Measurements from ENCODE around the gene RPL22.

RPL22 gene

DNA sequence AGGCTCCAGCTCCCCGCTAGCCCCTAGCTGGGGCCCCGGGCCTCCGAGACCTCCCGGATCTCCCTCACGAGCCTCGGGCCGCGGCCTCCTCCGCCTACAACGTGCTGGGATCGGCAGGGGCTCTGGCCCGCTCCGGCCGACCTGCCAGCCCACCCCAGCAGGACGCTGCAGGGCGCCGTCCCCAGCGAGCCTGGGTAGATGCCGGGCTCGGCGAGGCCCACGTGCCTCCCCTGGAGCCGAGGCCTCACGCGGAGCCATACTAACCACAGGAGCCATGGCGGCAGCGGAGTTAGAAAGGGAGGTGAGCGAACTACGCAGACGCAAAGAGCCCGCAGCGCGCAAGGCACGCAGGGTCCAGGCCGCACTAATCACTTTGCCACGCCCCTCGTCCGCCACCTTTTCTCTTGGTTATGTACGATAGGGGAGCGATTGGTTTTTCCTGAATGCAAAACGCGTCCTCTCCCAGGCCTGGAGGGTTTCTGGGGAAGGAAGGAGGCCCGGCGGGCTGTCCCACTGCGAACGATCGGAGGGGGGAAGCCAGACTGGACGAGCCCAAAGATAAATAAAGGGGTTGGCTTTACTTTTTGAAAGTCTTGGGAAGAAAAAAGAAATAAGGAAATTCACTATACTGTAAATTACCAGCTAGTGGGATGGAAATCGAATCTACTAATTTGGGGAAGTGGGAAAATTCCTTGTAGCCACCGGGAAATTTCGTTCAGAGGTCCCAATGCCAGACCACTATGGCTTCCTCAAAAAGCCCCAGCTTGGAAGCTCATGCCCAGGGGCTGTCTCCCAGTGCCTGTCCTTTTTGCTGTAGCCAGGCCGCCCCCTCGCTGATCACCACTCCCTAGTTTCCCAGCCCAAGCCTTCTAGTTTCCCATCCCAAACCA is at the start of gene RPL22:
Gene RPL22, minus strand, starts transcription at position 298 of the 890 bp plus-strand sequence. Its CDS starts 22 bp downstream, at position 276.
- FAIRE-seq: peak; percentile 88
- peak; percentile 97 for DNase-seq (ENCODE audit: low spot score)

DNA sequence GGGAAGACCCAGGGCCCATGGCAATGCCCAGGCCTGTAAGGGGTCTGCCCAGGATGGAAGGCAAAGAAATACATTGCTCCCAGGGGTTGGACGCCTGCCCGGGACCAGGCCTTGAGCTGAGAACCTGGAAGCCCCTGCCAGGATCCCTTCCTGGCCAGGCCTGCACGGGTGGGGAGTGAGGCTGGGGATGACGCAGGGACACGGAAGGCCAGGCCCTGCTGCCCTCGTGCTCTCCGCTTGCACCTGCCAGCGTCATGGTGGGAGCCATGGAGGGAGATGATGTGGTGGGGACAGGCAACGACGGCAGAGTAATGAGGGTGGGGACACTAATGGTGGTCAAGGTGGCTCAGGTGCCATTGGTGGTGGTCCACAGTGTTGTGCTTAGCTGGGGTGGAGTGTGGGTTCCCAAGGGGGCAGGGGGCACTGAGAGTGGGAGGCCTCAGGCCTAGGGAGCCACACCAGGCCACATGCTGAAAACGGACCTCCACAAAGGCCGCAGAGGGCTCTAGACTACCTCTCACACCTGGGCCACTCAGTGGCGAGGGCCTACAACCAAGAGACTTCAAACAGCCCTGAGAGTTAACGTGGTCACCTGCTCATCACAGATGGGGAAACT is 48.9 kb upstream of the RPL22 start:
- DNase-seq (ENCODE audit: low spot score): no peak

GRCh38 chr1:6247651-6248050 is 48.3 kb upstream of the RPL22 start:
- DNase-seq (ENCODE audit: low spot score) (no peak), FAIRE-seq (no peak)

More for the DNA sequence above, 48.9 kb upstream of the RPL22 start:
- no peak for FAIRE-seq

DNA sequence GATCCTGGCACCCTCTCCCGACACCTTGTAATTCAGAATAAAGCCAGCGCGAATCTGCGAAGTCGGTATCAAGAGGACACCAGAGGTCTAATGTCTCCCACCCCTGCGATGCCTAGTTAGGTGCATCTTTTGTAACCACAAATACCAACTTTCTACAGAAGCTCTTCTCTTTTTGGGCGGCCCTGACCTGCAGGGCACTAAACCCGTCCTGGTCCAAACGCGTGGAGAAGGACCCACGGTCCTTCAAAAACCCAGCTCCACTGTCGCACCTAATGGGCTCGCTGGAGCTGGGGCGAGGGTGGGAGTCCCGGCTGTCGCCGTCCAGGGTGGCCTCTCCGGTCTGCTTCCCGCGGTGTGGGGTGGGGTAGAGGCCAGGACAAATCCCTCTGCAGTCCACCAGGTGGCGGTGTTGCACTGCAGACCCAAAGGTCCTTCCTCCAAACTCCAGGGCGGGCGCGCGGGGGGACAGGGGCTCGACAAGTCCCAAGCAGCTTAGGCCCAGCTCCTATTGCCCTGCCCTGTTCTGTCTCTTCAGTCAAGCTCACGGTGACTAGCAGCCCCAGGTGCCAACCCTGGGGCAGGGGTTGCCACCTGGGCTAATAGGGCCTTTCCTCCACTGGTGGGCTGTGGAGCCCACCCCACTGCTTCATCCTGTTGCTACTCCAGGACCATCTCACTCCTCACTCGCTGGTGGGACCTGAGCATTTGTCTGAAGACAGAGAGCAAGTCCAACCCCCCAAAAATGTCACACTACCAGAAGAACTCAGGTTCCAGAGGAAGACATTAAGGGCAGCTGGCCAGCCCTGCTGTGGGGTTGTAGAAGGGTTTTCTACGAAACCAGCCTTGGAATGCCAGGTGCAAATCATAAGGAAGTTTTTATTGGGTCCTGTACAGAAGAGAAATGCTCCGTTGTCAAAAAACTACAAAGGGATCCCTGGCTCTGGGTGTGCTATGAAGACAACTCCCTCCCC is 47.4 kb upstream of the RPL22 start:
- no peak for FAIRE-seq

DNA sequence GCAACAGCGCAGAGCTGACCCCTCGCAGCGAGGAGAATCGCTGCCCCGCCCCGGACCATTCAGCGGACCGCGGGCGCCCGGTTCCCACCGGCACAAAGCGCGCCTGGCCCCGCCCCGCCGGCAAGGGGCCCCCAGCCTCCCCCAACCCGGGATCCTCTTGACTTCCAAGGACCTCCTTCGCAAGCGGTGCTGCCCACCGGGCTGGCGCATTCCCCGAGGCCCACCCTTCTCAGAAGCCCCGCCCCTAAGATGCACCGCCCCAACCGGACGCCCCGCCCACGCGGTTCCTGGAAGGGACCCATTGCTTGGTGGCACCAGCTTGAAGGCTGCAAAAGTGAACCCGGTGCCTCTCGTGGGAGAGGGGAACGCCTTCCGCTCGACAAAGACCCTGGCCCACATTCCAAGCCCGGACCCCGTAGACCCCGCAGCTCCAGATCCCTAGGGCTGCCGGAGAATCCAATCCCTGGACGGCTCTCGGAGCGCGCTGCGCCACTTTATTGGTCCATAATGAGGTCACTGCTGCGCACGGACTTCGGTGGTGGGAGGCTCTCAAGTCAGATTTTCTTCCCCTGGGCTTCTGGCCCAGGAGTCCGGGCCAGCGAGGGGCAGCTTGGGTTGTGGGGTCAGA is 46.6 kb upstream of the RPL22 start:
- DNase-seq (ENCODE audit: low spot score) (no peak), FAIRE-seq (no peak)

More for the DNA sequence above, 47.4 kb upstream of the RPL22 start:
- DNase-seq (ENCODE audit: low spot score): peak; percentile 24

DNA sequence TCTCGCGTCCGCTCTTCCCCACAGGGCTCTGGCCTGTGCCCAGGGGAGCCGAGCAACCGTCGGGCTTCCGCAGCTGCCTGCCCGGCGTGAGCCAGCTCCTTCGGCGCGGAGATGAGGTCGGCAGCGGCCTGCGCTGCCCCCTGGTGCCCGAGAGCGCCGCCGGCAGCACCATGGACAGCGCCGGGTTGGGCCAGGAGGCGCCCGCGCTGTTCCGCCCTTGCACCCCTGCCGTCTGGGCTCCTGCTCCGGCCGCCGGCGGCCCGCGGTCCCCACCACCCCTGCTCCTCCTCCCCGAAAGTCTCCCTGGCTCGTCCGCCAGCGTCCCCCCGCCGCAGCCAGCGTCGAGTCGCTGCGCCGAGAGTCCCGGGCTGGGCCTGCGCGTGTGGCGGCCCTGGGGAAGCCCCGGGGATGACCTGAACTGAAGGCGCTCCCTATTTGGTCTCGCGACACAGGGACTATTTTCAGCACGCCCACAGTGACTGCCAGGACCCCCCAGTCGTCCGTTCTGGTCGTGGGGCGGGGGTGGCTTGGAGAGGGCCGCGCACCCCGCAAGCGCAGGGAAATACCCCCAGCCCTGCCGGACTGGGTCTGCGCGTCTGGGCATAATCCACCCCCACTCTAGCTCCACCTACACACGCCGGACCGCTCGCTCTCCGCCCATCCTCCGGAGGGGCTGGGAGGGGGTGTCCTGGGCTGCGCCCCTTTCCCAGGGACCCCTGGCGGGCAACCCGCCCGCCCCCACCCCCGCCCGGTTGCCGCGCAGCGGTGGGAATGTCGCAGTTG is 45.9 kb upstream of the RPL22 start:
- FAIRE-seq (no peak), DNase-seq (ENCODE audit: low spot score) (peak; percentile 50)

- DNase-seq (ENCODE audit: low spot score) (no peak), FAIRE-seq (no peak)
Observed at GRCh38 chr1:6244401-6245049, 45.1 kb upstream of the RPL22 start.

GRCh38 chr1:6243993-6244392 is 44.6 kb upstream of the RPL22 start, which contains the start of gene HES3:
HES3 (plus strand) TSS chr1:6244179; CDS start chr1:6244366, 187 bp downstream.
- no peak for DNase-seq (ENCODE audit: low spot score)
- FAIRE-seq: no peak

DNA sequence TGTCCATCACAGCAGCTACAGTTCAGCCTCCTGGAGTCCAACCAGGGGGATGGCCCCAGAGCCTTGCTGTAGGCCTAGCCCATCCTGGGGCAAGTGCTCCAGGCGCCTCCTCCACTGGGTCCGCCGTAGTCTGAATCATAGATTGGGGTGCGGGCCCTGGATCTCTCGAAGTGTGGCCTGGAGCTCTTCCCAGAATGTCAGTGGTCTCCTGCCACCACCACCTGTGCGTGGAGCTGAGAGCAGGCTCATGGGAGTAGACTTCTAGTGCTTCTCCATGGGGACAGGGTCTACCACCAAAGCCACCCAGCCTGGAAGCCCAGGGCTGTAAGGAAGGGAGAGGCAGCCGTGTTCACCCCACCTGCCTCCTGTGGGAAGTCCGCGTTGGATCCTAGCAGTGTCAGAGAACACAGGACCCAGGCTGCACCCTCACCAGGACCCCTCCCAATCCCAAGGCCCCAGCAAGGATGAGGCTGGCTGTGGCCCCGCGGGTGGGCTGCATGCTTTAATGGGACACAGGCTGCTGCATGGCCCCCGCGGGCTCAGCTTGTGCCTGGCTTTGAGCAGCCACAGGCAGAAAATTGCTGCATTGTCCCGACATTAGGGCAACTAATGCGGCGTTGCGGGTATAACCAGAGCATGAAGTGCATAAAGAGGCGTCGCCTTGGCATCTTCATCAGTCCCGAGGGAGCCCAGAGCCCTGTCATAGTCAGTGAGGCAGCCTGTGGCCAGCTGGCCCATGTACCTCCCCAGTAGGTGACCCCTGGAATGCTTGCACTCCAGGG is 43.8 kb upstream of the RPL22 start:
- no peak for DNase-seq (ENCODE audit: low spot score)
- FAIRE-seq: no peak

DNA sequence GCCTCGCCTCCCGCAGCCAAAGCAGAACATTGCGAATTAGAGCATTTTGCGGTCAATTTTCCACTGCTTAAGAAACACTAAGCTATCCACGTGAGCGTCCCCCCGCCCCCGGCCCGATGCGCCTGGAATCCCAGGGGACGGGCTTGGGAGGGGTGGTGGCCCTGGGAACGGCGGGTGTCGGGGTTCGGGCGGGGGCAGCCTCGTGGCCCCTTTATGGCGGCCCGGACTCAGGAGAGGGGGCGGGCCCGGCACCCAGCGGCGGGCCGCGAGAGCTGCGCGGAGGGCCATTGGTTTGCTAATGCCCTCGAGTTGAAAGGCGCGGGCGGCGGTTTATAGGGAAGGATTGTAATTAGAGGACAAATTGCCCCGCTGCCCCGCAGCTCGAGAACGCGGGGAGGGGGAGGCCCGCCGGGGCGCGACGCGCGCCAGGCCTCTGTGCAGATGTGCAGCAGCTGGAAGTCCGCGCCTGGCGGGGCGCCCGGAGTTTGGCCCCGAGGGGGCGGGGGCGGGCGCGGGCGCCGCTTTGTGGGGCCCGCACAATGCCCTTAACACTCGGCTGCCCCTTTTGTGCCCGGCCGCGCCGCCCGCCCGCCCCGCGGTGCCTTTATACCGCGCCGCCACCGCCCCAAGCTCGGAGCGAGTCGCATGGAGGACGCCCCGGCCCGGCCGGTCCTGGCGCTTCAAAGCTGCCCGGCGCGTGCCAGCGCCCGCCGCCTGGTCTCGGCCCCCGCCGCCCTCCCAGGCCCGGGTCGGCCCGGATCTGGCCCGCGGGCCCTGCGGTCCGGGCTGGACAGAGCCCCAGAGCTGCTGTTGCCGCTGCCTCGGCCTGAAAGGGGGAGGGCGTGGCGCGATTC is 42.7 kb upstream of the RPL22 start:
- FAIRE-seq (no peak), DNase-seq (ENCODE audit: low spot score) (no peak)

GRCh38 chr1:6241107-6241886 is 41.9 kb upstream of the RPL22 start:
- DNase-seq (ENCODE audit: low spot score): no peak
- no peak for FAIRE-seq

DNA sequence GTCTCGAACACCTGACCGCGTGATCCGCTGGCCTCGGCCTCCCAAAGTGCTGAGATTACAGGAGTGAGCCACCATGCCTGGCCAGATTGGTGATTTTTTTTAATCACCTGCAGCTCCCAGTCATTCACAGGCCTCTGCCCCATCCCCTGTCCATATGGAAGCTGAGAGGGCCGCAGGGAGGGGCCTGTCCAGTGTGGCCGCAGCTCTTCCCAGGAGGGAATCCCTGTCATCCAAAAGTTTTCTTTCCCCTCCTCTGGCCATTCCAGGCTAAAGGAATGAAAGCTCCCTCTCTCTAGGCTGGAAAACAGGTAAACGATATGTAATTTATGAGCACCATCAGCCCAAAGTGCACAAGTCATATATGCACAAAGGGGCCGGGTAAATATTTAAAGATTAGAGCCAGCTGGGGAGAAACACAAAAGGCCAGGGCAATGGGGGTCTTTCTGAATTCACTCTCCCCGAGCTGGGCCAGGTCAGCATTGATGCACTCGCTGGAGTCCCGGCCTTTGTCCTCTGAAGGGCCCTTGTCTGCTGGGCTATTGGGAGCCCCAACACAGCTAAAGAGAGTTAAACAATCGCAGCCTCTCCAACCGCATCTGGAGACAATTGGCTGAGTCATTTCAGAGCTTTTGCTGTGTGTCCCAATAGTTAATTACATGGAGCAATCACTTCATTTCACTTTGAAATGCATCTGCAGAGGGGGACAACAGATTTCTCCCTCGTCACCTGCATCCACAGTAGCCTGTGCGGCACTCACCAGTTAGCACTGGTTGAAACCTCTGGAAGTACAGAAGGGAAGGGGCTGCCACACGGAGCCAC is 40.8 kb upstream of the RPL22 start:
- DNase-seq (ENCODE audit: low spot score) (no peak), FAIRE-seq (no peak)

DNA sequence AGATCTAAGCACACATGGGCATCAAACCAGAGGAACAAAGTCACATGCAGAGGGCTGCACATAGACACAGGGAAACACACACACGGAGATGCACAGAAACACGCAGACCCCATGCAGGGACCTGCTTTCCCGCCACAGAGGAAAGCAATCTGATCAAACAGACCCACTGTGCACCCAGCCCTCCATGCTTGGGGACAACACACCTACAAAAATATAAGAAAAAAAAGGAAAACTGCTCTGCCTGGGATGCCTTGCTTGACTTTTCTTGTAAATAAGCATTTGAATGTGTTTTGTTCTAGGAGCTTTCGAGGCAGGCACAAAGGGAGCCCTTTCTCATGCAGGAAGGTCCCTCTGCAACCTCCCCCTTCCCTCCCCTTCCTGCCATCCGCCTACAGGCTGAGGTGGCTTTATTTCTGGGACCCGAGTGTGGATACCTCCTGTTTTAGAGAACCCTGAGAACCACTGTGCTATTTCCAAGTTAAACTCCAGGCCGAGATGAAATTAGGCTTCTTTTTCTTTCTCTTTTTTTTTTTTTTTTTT is 39.9 kb upstream of the RPL22 start:
- FAIRE-seq (no peak), DNase-seq (ENCODE audit: low spot score) (no peak)

DNA sequence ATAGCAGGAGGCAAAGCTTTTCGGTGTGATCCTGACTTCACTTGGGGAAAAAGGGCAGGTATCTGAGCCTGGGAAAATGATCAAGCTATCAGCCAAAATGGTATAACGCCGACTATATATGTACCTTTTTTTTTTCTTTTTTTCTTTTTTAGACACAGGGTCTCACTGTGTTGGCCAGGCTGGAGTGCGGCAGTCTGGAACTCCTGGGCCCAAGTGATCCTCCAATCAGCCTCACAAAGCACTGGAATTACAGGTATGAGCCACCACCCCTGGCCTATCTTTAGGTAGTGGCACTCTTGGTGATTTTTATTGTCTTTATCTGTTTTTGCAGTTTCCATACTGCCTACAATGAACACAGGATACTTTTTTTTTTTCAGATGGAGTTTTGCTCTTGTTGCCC is 37.7 kb upstream of the RPL22 start:
- DNase-seq (ENCODE audit: low spot score): no peak
- no peak for FAIRE-seq

GRCh38 chr1:6235296-6235677 is 35.9 kb upstream of the RPL22 start:
- FAIRE-seq (no peak), DNase-seq (ENCODE audit: low spot score) (no peak)
